ENCODE results near the gene KIAA1671.
"Not testable (repeated sequence)": the region's sequence is repeated elsewhere in the genome, so short reads cannot be mapped to it uniquely, and the experiment has no call there.

Gene KIAA1671

DNA sequence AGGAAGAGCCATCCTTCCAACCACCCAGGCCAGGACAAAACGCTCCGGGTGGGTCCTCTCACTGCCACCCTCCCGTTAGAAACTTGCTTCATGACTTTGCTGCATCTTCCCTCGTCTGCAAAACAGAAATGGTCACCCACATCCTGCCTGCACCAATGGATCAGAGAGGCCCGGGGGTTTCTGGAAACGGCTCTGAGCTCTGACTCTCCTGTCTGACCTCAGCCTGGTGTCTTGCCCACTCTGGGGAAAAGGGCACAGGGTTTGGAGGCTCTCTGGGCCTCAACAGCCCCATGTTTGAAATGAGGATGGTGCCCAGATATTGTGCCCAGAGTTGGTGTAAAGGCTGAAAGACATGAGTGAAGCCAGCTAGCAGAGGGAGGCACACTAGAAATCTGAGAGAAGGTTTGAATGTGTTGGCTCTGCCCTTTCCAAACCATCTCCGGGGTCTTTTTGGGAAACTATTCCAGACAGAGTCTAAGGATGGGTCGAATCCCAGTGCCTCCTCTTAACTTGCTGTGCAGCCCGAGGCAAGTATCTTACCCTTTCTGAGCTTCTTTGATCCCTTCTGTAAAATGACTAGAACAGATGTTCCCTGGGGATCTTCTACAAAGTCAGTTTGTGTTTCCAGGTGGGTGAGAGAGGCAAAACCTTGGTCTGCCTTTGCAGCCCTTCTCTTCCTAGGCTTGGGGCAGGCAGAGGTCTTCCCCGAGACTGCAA, 249.2 kb downstream of the KIAA1671 start:
- Histone ChIP-seq H3K4me3 (ENCODE audit: low read length) (no peak overlapping the region), H3K27ac (ENCODE audit: low read length) (no peak overlapping the region), H3K9me3 (ENCODE audit: control insufficient read depth, low read depth, low read length) (no peaks in the 10 kb centered on the region), H3K27me3 (ENCODE audit: control insufficient read depth, insufficient read depth, low read length) (no peaks in the 10 kb centered on the region), H3K36me3 (ENCODE audit: control insufficient read depth, low read depth, low read length) (no peaks in the 10 kb centered on the region), H3K4me1 (ENCODE audit: control insufficient read depth, low read depth, low read length) (no peaks in the 10 kb centered on the region), H3K9ac (ENCODE audit: low read length) (no peak overlapping the region)

DNA sequence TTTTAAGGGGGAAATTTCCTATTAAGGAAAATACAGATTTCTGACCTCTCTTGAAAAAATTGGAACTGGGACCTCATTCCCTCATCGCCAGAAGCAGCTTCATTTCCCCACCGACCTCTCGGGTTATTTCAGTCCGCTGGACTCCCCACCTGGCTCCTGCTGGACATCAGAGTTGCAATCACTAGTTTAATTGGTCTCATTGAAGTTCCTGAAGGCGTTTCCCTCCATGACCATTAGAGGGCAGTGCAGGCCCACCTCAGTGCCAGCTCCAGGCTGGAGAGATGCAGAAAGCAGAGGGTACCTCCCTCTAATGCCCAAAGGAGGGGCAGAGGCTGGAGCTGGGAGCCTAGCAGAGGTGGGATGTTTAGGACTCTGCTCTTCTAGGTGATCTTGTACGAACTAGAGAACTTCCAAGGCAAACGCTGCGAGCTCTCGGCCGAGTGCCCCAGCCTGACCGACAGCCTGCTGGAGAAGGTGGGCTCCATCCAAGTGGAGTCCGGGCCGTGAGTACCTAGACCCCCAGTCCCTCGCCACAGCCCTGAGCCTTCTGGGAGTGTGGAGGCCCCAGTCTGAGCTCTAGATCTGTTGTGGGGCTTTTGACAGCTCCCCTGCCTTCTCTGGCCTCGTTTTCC, 249.9 kb downstream of the KIAA1671 start:
- H3K9me3 ChIP-seq (ENCODE audit: control insufficient read depth, low read depth, low read length): no peaks in the 10 kb centered on the region
- H3K9ac ChIP-seq (ENCODE audit: low read length): no peak overlapping the region
- H3K4me3 ChIP-seq (ENCODE audit: low read length): no peak overlapping the region
- no peak overlapping the region for H3K27ac ChIP-seq (ENCODE audit: low read length)
- H3K27me3 ChIP-seq (ENCODE audit: control insufficient read depth, insufficient read depth, low read length): no peaks in the 10 kb centered on the region
- H3K36me3 ChIP-seq (ENCODE audit: control insufficient read depth, low read depth, low read length): no peaks in the 10 kb centered on the region
- no peaks in the 10 kb centered on the region for H3K4me1 ChIP-seq (ENCODE audit: control insufficient read depth, low read depth, low read length)

DNA sequence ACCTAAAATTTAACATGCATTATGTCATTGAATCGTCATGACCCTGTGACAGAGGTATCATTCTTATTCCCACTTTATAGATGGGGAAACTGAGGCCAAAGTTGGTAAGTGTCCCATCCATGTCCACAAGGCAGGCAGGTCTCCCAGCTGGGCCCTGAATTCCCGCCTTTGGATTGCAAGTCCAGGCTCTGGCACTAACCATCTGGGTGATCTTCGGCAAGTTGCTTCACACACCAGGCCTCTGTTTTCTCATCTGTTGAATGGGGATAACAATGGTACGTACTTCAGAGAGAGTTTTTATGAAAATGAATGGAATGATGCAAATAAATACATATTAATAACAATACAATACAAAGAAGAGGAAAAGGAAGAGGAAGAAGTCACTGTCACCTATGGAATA, 250.6 kb downstream of the KIAA1671 start:
- Histone ChIP-seq H3K9ac (ENCODE audit: low read length) (no peak overlapping the region), H3K36me3 (ENCODE audit: control insufficient read depth, low read depth, low read length) (no peaks in the 10 kb centered on the region), H3K9me3 (ENCODE audit: control insufficient read depth, low read depth, low read length) (no peaks in the 10 kb centered on the region), H3K27me3 (ENCODE audit: control insufficient read depth, insufficient read depth, low read length) (no peaks in the 10 kb centered on the region), H3K4me1 (ENCODE audit: control insufficient read depth, low read depth, low read length) (no peaks in the 10 kb centered on the region), H3K4me3 (ENCODE audit: low read length) (no peak overlapping the region), H3K27ac (ENCODE audit: low read length) (no peak overlapping the region)

DNA sequence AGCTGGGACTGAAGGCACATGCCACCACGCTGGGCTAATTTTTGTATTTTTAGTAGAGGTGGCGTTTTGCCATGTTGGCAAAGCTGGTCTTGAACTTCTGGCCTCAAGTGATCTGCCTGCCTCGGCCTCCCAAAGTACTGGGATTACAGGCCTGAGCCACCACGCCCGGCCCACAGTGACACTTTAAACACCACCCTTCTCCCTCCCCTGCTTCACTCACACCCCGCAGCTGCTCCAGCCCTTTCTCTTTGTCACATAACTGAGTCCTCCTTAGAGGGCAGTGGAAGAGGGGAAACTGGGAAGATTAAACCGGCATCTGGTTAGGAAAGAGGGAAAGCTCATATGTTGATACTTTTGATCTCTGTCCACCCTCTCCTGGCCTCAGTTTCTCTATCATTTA, 252.0 kb downstream of the KIAA1671 start:
- not testable (repeated sequence) for H3K9me3 ChIP-seq (ENCODE audit: control insufficient read depth, low read depth, low read length); H3K36me3 ChIP-seq (ENCODE audit: control insufficient read depth, low read depth, low read length); H3K27ac ChIP-seq (ENCODE audit: low read length)

DNA sequence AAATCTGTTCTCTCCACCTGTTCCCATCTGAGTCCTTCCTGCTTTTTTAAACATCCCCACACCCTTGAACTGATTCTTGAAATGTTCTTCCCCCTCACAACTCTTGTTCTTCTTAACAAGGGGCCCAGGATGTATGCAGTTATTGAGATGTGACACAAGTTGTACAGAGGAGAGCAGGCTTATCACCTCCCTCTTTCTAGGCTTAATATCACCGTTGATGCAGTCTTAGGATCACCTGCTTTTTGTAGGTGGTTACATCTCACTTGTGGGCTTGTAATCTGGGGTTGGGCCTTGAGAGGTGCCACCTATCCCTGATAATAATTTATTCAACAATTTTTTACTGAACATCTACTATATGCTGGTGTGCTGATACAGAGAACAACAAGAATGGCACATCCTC, 253.3 kb downstream of the KIAA1671 start:
- H3K4me1 ChIP-seq (ENCODE audit: control insufficient read depth, low read depth, low read length): no peaks in the 10 kb centered on the region
- no peaks in the 10 kb centered on the region for H3K36me3 ChIP-seq (ENCODE audit: control insufficient read depth, low read depth, low read length)
- no peak overlapping the region for H3K27ac ChIP-seq (ENCODE audit: low read length)
- H3K9ac ChIP-seq (ENCODE audit: low read length): no peak overlapping the region
- no peaks in the 10 kb centered on the region for H3K9me3 ChIP-seq (ENCODE audit: control insufficient read depth, low read depth, low read length)
- no peaks in the 10 kb centered on the region for H3K27me3 ChIP-seq (ENCODE audit: control insufficient read depth, insufficient read depth, low read length)
- H3K4me3 ChIP-seq (ENCODE audit: low read length): no peak overlapping the region

More for the DNA sequence above, 252.0 kb downstream of the KIAA1671 start:
- not testable (repeated sequence) for H3K4me3 ChIP-seq (ENCODE audit: low read length); H3K4me1 ChIP-seq (ENCODE audit: control insufficient read depth, low read depth, low read length); H3K9ac ChIP-seq (ENCODE audit: low read length); H3K27me3 ChIP-seq (ENCODE audit: control insufficient read depth, insufficient read depth, low read length)

DNA sequence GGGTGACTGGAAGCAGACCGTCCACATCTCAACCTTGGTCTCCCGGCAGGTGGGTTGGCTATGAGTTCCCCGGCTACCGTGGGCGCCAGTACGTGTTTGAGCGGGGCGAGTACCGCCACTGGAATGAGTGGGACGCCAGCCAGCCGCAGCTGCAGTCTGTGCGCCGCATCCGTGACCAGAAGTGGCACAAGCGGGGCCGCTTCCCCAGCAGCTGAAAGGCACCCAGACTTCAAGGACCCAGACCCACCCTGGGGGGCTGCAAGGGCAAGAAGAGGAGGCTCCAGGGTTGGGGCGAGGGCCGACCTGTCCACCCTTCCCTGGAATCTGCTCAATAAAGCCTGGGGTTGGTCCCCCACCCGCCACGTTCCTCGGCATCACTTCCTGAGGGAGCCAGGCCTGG, 254.5 kb downstream of the KIAA1671 start:
- no peak overlapping the region for H3K9ac ChIP-seq (ENCODE audit: low read length)
- H3K9me3 ChIP-seq (ENCODE audit: control insufficient read depth, low read depth, low read length): no peaks in the 10 kb centered on the region
- H3K27ac ChIP-seq (ENCODE audit: low read length): no peak overlapping the region
- no peaks in the 10 kb centered on the region for H3K27me3 ChIP-seq (ENCODE audit: control insufficient read depth, insufficient read depth, low read length)
- H3K4me1 ChIP-seq (ENCODE audit: control insufficient read depth, low read depth, low read length): no peaks in the 10 kb centered on the region
- H3K36me3 ChIP-seq (ENCODE audit: control insufficient read depth, low read depth, low read length): no peaks in the 10 kb centered on the region
- H3K4me3 ChIP-seq (ENCODE audit: low read length): no peak overlapping the region

DNA sequence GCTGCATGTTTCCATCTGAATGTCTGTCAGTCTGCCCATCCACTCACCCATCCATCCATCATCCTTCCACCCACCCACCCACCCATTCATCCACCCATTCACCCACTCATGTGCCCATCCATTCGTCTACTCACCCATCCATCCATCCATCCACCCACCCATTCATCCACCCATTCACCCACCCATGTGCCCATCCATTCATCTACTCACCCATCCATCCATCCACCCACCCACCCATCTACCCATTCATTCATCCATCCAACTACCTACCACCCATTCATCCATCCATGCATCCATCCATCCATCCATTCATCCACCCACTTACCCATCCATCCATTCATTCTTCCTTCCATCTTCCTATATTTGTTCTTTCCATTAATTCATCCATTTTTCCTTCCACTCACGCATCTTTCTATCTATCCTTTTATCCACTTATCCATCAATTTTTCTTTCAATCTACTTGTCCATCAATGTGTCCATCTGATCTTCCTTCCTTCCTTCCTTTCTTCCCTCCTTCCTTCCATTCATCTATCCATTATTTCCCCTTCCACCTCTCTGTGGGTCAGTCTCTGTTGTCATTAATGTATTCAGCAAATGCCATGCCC, 255.1 kb downstream of the KIAA1671 start:
- no peaks in the 10 kb centered on the region for H3K4me1 ChIP-seq (ENCODE audit: control insufficient read depth, low read depth, low read length)
- H3K27ac ChIP-seq (ENCODE audit: low read length): no peak overlapping the region
- no peaks in the 10 kb centered on the region for H3K27me3 ChIP-seq (ENCODE audit: control insufficient read depth, insufficient read depth, low read length)
- no peaks in the 10 kb centered on the region for H3K9me3 ChIP-seq (ENCODE audit: control insufficient read depth, low read depth, low read length)
- H3K9ac ChIP-seq (ENCODE audit: low read length): no peak overlapping the region
- H3K36me3 ChIP-seq (ENCODE audit: control insufficient read depth, low read depth, low read length): no peaks in the 10 kb centered on the region
- no peak overlapping the region for H3K4me3 ChIP-seq (ENCODE audit: low read length)

DNA sequence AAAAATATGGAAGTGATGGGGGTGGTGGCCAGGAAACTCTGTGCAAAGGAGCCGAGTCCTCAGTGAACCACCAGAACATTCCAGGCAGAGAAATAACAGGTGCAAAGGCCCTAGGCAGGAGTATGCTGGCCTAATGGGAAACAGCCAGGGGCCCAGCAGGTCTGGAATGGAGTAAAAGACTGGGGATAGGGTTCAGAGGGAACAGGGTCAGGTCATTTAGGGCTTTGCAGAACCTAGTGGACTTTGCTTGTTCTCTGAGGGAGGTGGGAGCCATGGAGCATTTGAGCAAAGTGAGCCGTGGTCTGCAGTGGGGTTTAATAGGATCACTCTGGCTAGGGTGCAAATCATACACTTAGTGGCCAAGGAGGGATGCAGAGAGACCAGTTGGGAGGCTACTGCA, 255.8 kb downstream of the KIAA1671 start:
- no peaks in the 10 kb centered on the region for H3K27me3 ChIP-seq (ENCODE audit: control insufficient read depth, insufficient read depth, low read length)
- H3K36me3 ChIP-seq (ENCODE audit: control insufficient read depth, low read depth, low read length): no peaks in the 10 kb centered on the region
- no peaks in the 10 kb centered on the region for H3K9me3 ChIP-seq (ENCODE audit: control insufficient read depth, low read depth, low read length)
- H3K9ac ChIP-seq (ENCODE audit: low read length): no peak overlapping the region
- H3K27ac ChIP-seq (ENCODE audit: low read length): no peak overlapping the region
- H3K4me1 ChIP-seq (ENCODE audit: control insufficient read depth, low read depth, low read length): no peaks in the 10 kb centered on the region
- H3K4me3 ChIP-seq (ENCODE audit: low read length): no peak overlapping the region

DNA sequence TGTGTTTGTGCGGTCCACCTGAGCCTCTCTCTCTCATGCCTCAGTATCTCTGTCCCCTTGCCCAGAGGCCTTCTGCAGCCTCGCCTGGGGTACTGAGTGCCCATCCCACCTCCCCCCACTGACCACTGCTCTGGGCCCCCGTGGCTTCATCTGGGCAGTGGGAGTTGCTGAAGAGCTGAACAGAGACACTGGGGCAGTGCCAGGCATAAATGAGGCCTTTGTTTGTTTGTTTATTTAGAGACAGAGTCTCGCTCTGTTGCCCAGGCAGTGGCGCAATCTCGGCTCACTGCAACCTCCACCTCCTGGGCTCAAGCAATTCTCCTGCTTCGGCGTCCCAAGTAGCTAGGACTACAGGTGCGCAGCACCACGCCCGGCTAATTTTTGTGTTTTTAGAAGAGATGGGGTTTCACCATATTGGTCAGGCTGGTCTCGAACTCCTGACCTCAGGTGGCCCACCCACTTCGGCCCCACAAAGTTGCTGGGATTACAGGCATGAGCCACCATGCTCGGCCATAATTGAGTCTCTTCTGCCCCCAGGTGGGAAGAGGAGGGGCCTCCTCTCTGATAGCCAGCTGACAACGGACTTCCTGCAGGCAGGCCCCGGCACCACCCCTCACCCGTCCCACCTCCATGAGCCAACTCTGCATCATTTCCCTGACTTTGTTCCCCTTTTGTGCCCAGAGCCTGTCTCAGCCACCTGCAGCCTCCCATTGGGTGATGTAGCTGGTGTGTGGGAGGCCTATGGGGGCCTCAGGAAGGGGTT, 256.4 kb downstream of the KIAA1671 start:
- Histone ChIP-seq H3K27me3 (ENCODE audit: control insufficient read depth, insufficient read depth, low read length) (no peaks in the 10 kb centered on the region), H3K9me3 (ENCODE audit: control insufficient read depth, low read depth, low read length) (no peaks in the 10 kb centered on the region), H3K9ac (ENCODE audit: low read length) (no peak overlapping the region), H3K4me1 (ENCODE audit: control insufficient read depth, low read depth, low read length) (no peaks in the 10 kb centered on the region), H3K27ac (ENCODE audit: low read length) (no peak overlapping the region), H3K4me3 (ENCODE audit: low read length) (no peak overlapping the region), H3K36me3 (ENCODE audit: control insufficient read depth, low read depth, low read length) (no peaks in the 10 kb centered on the region)

DNA sequence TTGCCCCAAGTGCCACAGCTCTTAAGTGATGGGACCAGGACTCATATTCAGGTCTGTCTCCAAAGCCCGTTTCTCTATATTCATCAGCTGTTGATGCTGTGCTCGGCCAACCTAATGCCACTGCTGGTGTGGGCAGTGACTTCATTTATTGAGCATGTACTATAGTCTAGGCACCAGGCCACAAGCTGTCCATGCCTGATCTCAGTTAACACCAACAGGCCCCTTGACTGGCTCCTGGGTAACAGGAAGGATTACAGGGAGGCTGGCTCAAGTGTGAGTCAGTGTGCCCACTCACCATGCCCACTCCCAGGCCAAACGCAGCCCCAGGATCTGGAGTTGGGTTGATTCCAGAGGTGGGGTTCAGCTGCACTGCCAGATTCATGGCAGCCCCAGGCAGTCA, 258.3 kb downstream of the KIAA1671 start:
- H3K9me3 ChIP-seq (ENCODE audit: control insufficient read depth, low read depth, low read length): no peaks in the 10 kb centered on the region
- no peaks in the 10 kb centered on the region for H3K4me1 ChIP-seq (ENCODE audit: control insufficient read depth, low read depth, low read length)
- no peaks in the 10 kb centered on the region for H3K27me3 ChIP-seq (ENCODE audit: control insufficient read depth, insufficient read depth, low read length)
- no peak overlapping the region for H3K9ac ChIP-seq (ENCODE audit: low read length)
- no peak overlapping the region for H3K27ac ChIP-seq (ENCODE audit: low read length)
- no peaks in the 10 kb centered on the region for H3K36me3 ChIP-seq (ENCODE audit: control insufficient read depth, low read depth, low read length)
- H3K4me3 ChIP-seq (ENCODE audit: low read length): no peak overlapping the region

DNA sequence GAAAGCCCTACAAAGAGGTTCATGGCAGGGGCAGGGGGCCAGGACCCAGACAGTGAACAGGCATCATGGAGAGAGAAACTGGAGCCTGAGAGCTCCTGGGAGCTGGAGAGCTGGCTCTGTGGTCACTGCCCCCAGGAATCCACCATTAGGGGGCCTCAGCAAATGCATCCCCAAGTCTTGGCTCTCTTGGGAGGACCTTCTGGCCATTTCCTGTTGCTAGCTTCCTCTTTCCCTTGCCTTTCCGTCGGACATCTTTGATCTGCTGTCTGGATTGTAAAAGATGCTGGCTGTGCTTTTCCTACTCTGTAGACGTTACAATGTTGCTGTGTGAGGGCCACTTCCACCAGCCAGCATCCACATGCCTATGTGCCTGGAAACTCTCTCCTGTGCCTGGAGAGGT, 259.8 kb downstream of the KIAA1671 start:
- H3K36me3 ChIP-seq (ENCODE audit: control insufficient read depth, low read depth, low read length): no peaks in the 10 kb centered on the region
- no peaks in the 10 kb centered on the region for H3K9me3 ChIP-seq (ENCODE audit: control insufficient read depth, low read depth, low read length)
- H3K9ac ChIP-seq (ENCODE audit: low read length): no peak overlapping the region
- no peak overlapping the region for H3K4me3 ChIP-seq (ENCODE audit: low read length)
- no peaks in the 10 kb centered on the region for H3K27me3 ChIP-seq (ENCODE audit: control insufficient read depth, insufficient read depth, low read length)
- H3K27ac ChIP-seq (ENCODE audit: low read length): no peak overlapping the region
- H3K4me1 ChIP-seq (ENCODE audit: control insufficient read depth, low read depth, low read length): no peaks in the 10 kb centered on the region
